ENCODE results near the gene CNTFR.
A peak's percentile ranks its signal among the peaks of the same experiment; 100 is the strongest.
"Not testable (repeated sequence)": the region's sequence is repeated elsewhere in the genome, so short reads cannot be mapped to it uniquely, and the experiment has no call there.

Gene CNTFR

DNA sequence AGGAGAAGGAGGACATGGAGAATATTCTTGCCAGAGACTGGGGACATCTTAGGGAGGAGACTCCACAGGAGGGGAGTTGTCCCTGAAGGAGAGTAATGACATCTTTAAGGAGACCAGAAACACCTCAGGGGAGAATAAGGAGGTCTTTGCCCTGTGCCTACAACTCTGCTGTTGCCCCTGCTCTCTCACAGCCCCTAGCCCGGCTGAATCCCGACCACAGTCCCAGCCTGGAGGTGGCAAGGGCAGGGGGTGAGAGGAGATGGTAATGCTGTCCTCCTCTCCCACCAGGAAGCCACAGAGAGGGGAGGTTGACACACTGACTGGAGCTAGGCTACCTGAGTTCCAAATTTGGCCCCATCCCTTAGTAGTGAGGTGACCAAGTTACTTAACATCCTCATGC lies 36.5 kb downstream of the CNTFR start:
- no peak for DNase-seq

DNA sequence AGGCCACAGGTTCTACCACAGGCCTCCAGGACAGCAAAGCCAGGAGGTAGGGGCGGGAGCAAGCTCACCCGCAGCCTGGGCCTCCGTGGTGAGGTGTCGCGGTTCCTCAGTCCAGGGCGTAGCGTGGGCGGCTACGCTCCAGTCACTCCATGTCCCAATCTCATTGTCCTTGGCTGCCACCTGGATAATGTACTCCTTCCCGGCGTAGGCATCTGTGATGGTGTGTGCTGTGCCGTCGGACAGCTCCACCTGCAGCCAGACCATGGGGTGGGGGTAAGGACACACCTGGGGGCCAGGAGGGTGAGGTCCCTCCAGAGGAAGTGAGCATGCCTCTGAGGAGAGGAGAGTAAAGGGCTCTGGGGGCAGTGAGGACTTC lies 36.9 kb downstream of the CNTFR start:
- DNase-seq: no peak

DNA sequence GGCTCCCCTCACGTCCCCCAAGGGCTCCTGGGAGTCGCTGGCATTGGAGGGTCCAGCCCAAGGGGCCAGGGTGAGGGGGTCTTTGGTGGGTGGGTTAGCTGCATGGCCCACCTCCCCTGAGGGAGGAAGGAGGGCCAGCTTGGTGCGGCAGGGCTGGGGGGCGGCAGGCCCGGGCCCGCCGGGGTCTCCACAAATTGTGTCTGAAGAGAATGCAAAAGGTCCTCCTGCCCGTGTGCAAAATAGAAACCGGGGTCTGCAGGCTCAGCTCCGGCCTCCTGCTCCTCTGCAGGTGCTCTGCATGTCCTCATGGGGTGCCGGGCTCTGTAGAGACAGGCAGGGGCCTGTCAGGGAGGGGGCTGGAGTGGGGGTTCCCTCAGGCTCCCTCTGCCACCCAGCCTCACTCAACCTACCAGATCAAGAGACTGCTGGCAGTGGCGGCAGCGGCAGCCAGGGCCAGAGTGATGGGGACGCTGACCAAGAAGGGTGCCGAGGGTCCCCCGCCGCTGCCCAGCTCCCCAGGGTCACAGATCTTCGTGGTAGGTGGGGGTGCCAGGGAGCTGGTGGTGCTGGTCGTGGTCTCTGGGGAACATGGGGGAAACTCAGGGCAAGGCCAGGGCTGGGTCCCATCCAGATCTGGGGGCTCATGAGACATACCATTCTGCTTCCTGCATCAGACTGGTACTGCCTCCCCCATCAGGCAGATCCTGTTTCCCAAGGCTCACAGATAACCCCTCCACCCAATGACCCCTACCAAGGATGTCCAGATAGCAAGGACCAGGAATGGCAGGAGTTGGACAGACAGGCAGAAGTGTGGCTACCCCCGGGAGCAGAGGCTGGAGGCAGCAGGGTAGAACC lies 37.5 kb downstream of the CNTFR start:
- no peak for DNase-seq

DNA sequence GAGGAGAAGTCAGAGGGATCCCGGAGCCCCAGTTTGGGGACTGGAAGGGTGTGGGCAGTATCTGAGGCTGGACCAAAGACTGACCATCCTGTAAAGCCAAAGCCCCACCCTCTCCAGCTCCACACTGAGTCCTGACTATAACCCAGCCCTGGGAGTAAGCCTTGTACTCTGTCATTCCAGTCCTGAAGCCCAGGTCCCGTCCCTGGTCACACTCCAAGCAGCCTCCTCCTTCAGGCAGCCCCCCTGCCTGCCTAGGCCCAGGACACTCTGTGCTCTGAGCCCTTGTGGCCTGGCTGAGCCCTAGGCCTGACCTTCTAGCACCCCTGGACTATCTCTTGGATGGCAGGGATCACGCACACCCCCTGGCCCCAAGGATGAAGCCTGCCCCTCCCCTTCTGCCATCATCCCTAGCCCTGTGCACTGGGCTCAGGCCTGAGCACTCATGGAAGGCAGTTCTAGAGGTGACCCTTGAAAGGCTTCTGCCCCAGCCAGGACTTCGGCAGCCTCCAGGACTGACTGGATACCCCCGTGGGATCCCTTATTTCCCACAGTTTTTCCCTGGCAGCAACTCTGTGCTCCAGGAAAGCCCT lies 38.7 kb downstream of the CNTFR start:
- no peak for DNase-seq

DNA sequence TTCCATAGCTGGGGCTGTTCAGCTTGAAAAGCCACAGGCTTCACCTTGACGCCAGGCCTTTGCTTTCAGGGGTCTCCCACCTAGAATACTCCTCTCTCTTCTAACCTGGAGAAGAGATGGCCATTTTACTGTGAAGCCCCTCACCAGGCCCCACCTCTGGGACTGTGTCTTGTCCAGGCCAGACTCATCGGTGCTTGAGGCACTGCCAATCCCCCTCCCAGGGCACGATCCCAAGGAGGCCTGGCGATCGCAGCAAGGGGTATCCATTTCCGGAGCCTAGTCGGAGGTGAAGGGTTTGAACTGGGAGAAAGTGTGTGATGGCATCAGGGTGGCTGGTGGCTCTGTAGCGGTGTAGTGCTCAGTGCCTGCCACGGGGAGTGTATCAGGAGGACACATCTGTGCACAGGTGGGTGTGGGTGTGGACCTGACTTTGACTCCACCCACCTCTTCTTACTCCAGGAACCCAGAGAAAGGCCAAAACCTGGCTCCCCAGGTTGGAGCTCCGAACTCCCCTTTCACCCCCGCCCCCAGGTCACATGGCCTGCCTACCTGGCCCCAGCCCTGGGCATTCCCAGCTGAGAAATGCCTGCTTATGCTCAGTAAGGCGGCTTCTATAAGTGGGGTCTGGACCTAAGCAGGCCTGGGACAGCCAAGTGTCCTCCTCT lies 39.4 kb downstream of the CNTFR start:
- no peak for DNase-seq

DNA sequence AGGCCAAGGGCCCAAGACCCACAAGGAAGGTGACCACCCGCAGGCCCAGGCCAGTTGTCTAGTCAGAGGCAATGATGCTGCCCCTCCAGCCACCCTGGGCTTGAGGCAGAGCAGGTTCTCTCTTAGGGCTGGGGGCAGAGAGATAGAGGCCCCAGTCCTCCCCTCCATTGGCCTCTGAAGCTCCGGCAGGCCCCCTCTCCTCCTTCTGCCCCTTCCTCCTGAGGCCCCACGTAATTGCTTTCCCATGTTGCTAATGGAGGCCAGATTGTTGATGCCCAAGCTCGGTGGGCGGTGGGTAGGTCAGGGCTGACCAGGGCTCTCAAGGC lies 40.2 kb downstream of the CNTFR start:
- DNase-seq: no peak

DNA sequence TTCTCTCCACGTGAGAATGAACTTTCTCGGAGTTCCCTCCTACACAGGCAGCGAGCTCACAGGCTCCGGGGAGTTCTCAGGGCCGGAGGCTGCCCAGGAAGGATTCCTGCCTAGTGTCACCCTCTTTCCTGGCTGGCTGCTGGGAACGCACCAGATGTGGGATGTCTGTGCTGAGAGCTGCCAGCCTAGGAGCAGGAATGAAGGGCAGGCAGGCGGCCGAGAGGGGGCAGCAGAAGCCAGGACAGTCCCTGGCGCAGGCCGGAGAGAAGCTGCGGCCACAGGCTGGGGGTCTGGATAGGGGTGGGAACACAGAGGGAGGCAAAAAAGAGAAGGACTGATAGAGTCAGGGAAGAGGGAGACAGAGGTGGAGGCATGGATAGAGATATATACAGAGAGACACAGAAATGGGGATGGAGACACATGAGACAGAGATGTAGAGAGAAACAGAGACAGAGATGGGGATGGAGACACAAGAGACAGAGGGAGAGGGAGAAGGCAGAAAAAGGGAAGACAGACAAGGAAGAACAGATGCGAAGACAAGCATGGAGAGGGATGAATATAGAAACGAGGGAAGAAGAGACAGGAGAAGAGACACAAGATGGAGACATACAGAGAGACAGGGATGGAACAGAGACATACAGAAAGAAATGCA lies 41.4 kb downstream of the CNTFR start:
- peak; percentile 54 for DNase-seq

DNA sequence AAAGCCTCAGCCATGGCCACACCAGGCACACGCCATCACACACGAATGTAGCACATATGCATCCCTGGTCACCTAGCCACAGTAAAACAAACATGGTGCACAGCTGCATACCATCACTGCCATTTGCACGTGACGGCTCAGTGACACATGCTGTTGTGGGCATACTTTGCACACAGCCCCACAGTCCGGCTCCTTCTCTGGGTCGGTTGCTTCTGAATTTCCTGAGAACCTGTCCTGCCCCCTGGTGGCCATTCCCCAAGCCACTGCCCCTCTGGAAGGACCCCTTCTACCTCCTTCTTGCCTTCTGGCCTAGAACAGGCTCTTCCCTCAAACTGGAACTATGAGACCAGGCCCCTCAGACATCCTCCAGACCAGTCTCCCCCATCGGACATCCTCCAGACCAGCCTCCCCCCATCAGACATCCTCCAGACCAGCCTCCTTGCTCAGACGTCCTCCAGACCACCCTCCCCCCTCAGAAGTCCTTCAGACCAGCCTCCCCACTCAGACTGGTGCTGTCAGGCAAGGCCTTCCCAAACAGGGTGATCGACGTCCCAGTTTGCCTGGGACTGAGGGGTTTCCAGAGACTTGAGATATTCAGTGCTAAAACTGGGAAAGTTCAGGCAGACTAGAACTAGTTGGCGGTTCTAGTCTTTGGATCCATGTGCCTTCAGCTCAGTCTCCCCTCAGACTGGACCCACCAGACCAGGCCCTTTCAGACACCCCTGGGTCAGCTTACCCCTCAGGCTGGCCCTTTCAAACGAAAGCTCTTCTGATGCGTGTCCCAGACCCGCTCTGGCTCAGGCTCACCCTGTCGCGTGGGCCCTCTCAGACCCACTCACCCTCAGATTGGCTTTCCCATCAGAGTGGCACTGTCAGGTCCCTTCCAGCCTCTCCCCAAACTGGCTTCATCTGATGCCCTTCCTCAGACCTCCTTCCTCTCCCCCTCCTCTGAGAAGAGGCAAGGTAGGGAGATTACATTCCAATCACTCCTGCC lies 42.4 kb downstream of the CNTFR start:
- peak; percentile 30 for DNase-seq

DNA sequence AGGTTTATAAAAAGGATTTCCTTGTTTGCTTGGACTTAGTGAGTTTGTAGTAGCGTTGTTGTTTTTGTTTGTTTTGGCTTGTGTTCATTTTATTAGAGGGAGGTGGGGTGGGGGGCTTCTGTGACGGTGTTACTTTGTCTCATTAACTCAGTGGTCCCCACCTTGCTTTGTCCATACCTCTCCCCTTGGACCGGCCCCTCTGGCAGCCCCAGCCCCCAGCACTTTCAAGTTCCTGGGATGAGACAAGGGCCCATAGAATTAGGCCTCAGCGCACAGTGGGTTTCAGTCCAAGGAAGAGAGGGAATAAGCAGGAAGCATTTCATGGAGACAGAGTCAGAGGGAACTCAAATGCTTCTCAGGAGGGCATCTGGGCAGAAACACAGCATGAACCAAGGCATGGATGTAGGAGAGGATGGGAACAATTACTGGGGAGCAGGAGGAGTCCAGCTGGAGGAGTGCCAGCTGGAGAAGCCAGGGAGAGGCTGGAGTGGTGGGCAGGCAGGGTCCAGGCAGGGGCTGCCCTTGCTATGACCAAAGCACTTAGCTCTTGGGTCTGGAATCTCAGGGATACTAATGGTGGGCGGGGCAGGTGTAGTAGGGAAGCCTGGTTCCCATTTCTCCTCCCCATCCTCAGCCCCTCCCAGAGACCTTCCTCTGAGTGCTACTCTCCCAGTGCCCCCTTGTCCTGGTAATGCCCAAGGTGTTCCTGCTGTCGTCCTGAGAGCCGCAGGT lies 43.3 kb downstream of the CNTFR start:
- DNase-seq: no peak

DNA sequence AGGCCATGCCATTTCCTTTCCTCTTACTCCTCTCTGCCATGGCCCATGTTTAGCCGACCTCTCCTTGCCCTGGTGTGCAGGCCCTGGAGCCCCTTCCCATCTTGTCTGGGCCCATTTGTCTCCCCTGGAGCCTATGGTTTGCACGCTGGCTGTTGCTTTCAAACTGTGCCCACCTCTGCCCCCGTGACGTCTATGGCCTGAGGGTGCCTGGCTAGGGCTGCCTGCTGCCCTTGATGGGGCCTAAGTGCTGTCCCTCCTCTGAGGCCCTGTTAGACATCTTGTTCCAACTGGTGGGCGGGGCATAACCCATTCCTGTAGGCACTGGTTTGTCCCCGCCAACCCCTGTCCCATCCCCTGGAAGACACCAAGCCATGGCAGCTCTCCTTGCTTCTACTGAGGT lies 44.0 kb downstream of the CNTFR start:
- no peak for DNase-seq

DNA sequence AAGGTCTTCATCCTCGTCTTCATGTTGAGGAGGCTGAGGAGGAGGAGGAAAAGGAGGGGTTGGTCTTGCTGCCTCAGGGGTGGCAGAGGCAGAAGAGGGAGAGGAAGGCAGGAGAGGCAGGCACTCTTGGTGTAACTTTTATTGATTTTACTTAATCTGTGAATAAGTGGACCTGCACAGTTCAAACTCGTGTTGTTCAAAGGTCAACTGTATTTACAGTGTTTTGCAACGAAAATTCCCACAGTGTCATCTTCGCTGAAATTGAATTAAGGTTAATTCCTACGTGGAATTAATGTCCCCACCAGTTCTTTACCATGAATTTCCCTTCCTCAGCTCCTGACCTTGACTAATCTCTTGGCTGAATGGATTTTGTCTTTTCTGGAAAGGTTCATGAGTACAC lies 45.5 kb downstream of the CNTFR start:
- DNase-seq: no peak

DNA sequence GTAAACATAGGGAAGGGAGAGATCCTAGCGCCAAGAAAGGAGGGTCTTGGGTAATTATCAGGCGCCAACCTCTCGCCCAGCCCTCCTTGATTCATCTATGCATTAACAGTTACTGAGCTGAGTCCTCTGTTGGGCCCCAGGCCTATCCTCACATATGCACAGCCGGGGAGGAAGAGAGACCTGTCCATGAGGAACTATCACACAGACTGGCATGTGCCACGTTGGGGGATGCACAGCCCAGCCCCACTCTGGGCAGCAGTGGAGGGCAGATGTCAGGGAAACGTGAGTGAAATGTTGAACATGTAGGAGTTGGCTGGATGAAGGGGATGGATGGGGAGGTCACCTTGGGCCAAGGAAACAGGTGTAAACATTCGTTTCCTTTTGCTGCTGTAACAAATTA lies 48.0 kb downstream of the CNTFR start:
- no peak for DNase-seq

DNA sequence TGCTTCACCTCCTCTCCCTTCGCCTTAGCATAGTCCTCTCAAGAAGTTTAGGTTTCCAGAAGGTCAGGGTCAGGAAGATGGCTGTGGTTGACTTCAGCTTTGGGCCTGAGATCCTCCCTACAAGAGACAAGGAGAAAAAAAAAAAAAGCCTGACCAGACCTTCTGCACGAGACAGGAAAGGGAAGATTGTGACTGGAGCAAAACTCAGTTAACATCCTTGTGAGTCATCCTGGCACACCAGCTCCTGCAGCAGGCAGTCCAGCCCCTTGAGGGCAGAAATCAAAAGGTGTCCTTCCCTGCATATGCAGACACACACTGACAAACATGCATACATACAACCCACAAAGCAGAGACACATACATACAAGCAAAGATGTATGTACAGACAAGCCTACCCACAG lies 48.7 kb downstream of the CNTFR start:
- DNase-seq: no peak

DNA sequence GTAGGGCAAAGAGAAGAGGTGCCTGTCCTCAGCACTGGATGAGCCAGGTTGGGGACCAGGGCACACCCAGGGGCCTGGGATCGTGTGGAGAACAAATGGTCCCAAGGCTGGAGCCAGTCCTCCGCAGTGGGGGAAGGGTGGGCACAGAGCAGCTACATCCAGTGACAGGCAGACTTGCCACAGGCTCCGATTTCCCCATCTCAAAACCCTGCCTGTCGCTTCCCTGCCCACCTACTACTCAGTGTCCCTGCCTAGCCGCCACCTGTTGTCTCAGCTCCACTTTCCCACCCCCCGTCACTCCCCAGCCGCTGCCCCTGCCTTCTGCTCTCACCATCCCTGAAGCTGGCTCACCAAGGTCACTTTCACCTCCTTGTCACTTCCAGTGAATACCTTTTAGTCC lies 52.8 kb downstream of the CNTFR start:
- no peak for DNase-seq

DNA sequence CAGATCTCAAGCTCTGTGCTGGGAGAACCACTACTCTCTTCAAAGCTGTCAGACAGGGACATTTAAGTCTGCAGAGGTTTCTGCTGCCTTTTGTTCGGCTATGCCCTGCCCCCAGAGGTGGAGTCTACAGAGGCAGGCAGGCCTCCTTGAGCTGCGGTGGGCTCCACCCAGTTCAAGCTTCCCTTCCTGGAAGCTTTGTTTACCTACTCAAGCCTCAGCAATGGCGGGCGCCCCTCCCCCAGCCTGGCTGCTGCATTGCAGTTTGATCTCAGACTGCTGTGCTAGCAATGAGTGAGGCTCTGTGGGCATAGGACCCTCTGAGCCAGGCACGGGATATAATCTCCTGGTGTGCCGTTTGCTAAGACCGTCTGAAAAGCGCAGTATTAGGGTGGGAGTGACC lies 57.5 kb downstream of the CNTFR start:
- DNase-seq: not testable (repeated sequence)

DNA sequence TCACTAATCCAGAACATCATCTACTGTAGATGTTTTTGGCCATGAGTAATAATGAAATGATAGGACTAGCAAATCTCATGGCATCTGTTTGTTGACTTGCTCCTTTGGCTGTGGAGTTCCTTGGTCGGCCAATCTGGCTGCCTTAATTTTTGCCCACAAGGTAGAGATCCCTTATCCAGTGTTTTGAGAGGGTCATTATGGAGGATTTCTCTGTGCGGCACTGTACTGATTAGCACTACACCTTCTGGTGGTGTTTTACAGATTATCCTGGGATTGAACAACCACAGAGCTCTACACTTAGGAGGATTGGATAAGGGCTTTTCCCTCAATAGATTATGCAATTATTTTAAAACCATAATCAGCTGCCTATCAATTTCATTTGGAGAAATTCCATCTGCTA lies 63.5 kb downstream of the CNTFR start:
- no peak for DNase-seq

DNA sequence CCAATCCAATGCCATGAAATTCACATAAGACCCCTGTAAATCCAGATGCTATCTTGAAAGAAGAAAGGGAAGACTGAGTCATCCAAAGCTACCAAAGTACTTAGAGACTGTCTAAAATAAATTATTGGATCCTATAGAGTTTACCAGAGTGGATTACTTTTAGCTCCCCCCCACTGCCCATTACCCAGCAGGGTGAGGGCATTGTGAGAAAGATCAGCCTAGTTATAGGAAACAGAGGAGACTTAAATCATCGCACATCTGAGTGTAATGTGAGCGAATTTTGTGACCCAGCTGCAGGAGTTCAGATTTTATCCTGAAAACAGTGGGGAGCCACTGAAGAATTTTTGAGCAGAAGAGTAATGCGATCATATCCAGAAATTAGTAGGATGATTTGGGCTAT lies 65.2 kb downstream of the CNTFR start:
- no peak for DNase-seq

DNA sequence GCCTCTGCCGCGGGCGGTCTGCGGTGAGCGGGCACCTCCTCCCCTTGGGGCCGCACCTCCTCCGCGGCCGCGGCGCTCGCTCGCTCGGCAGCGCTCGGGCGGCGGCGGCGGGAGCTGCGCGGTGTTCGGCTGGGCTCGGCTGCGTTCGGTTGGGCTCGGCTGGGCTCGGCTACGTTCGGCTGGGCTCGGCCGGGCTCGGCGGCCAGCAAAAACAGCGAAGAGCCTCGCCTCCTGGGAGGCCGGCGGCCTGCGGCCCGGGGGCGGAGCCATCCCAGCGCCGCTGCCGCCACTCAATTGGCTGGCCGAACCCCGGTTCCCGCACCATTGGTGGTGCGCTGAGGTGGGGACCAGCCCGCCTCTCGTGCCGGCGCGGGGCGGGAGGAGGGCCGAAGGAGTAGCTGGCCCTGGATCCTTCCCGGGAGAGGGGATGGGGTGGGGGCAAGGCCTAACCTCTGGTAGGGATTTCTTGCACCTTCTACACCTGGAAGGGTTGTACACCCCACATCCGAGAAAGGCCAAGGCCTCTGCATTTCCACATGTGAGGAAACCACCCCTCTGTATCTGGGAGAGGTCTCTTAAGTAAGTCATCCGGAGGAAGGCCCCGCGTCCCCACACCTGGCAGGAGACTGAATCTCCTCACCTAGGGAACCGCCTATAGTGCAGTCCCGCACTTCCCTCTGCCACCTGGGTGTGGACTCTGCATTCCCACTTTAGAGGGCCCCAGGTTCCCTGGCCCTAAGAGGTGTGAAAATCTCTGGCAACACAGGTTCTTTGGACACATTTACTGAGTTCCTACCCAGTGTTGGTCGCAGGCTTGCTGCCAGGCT lies 66.3 kb downstream of the CNTFR start, which contains the start of gene ENHO:
Gene ENHO (minus strand): TSS at position 20 of the 827 bp plus-strand sequence. CDS start 1,295 bp downstream, outside the sequence.
- DNase-seq: peak; percentile 75

DNA sequence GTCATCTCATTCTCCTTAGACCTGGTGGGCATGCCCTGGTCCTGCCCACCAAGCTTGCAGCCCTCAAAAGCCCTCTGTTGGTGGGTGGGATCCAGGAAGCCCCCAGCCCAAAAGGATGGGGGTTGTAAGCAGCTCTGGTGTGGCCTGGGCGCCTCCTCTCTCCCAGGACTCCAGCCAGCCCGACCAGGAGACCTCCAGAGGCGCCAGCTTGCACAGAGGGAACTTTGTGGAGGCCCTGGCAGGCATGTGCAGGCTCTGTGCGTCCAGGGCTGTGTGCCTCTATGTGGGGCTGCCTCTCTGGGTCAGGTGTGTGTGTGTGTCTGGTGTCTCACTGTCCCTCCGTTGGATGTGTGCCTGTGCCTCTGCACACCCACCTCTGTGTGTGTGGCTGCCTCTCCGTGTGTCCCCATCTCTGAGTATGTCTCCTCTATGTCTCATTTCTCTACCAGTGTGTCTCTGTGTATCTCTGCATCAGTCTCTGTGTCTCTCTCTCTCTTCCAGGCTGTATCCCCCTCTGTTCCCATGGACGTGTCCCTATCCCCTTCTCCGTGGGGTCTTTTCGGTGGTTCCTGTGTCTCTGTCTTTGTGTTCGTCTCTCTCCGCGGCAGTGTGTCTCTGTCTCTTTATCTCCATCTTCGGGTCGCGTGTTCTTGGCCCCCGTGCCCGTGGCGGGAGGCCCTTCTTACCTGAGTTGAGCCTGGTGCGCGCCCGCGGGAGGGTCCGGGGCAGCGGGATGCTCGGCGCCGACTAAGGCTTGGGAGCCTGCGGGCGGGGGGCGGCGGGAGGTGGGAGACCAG lies 67.2 kb downstream of the CNTFR start:
- DNase-seq: no peak

Data from NCI-H1694 treated with DMSO at 0.1 percent for 48 hours (cell line).